Measurements from ENCODE around the gene ZDHHC1. TPM values are rescaled to one million over a fixed set of nuclear protein-coding genes. Genes with fewer than 3 reads are reported as not detected.
A peak's percentile ranks its signal among the peaks of the same experiment; 100 is the strongest.

Gene ZDHHC1
- total RNA-seq, 4 donors from 2014 or later, result 11.6 to 27.5 (median 20.8) TPM

DNA sequence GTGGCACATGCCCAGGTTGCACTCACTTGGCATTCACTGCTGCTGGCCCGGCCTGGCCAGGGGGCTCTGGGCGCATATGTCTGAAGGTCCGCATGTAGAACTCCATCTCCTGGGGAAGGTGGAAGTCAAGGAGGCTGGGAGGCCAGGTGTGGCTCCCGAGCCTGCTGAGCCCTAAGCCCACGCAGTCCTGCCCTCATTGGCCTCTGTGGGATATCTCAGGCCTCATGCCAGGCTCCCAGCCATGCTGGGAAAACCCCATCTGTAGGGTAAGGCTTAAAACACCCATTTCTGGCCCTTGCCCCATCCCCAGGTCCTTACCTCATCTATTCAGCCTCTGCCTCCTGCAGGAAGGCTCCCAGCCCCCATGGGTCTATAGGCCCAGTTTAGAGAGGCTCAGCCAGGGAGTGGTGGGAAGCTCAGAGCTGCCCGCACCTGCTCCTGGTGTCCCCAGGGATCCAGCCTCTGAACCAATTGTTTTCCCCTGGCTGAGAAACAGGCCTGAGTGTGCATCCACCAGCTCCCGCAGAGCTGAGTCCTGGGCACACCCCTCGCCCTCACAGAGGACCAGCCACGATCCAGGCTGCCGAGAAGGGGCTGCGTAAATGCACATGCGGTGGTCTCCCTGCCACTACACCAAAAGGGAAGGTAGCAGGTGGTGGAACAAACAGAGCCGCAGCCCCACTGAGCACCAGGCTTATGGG, 20.7 kb downstream of the ZDHHC1 start:
- H3K36me3 ChIP-seq, result peaks cover 0 to 1% (median 0%) of the 10 kb centered on the region in 4 donors
- no peak for DNase-seq (ENCODE audit: extremely low spot score)
- H3K9me3 ChIP-seq, result no peaks in the 10 kb centered on the region
- H3K27ac ChIP-seq (replicated peaks in 1 of 4), result peak overlapping the region; percentile 80 to 88 (median 81)
- no peaks in the 10 kb centered on the region for H3K27me3 ChIP-seq
- peak overlapping the region in 3 of 4 donors; percentile 9 to 32 (median 11) for H3K4me3 ChIP-seq
- no peak for TF ChIP-seq EP300 (IDR thresholded peaks at IDR 0.05)
- TF ChIP-seq POLR2AphosphoS5 (IDR thresholded peaks at IDR 0.05), result no peak
- TF ChIP-seq, protein P1, sequence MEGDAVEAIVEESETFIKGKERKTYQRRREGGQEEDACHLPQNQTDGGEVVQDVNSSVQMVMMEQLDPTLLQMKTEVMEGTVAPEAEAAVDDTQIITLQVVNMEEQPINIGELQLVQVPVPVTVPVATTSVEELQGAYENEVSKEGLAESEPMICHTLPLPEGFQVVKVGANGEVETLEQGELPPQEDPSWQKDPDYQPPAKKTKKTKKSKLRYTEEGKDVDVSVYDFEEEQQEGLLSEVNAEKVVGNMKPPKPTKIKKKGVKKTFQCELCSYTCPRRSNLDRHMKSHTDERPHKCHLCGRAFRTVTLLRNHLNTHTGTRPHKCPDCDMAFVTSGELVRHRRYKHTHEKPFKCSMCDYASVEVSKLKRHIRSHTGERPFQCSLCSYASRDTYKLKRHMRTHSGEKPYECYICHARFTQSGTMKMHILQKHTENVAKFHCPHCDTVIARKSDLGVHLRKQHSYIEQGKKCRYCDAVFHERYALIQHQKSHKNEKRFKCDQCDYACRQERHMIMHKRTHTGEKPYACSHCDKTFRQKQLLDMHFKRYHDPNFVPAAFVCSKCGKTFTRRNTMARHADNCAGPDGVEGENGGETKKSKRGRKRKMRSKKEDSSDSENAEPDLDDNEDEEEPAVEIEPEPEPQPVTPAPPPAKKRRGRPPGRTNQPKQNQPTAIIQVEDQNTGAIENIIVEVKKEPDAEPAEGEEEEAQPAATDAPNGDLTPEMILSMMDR (IDR thresholded peaks at IDR 0.05), result no peak
- no peak for TF ChIP-seq POLR2A (IDR thresholded peaks at IDR 0.05; ENCODE audit: low read depth)
- intact Hi-C loops (cut with DNase I), result no loop called here
- H3K4me1 ChIP-seq, result peaks cover 67 to 94% (median 88%) of the 10 kb centered on the region in 4 donors
- WGBS, result 64% methylated on average over 8 of the region's 13 CpGs

DNA sequence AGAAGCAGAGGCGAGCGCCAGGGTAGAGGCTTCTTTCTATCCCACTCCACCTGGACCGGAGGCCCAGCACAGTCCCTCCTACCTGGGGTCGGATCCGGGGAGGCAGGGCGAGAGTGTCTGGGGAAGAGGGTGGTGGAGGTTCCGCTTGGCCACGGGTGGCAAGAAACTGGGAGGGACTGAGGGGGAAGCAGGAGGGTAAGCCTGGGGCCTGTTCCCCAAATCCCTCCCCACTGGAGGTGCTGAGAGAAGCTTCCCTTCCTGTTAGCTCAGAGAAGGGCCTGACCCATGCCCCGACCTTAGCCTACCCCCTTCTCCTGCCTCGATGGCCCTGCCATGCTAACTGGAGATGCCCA, 21.2 kb downstream of the ZDHHC1 start:
- Histone ChIP-seq H3K9me3 (no peaks in the 10 kb centered on the region), H3K27me3 (no peaks in the 10 kb centered on the region), H3K27ac (replicated peaks in 1 of 4) (peak overlapping the region; percentile 80 to 88 (median 81)), H3K4me1 (peaks cover 70 to 99% (median 93%) of the 10 kb centered on the region in 4 donors), H3K36me3 (peaks cover 0 to 7% (median 0%) of the 10 kb centered on the region in 4 donors), H3K4me3 (no peak overlapping the region)
- no peak for TF ChIP-seq EP300 (IDR thresholded peaks at IDR 0.05)
- TF ChIP-seq, protein P1 (IDR thresholded peaks at IDR 0.05), result no peak
- TF ChIP-seq POLR2AphosphoS5 (IDR thresholded peaks at IDR 0.05), result no peak
- intact Hi-C loops (cut with DNase I), result no loop called here
- DNase-seq (ENCODE audit: extremely low spot score), result no peak
- WGBS, result 86% methylated on average over 5 of the region's 10 CpGs

DNA sequence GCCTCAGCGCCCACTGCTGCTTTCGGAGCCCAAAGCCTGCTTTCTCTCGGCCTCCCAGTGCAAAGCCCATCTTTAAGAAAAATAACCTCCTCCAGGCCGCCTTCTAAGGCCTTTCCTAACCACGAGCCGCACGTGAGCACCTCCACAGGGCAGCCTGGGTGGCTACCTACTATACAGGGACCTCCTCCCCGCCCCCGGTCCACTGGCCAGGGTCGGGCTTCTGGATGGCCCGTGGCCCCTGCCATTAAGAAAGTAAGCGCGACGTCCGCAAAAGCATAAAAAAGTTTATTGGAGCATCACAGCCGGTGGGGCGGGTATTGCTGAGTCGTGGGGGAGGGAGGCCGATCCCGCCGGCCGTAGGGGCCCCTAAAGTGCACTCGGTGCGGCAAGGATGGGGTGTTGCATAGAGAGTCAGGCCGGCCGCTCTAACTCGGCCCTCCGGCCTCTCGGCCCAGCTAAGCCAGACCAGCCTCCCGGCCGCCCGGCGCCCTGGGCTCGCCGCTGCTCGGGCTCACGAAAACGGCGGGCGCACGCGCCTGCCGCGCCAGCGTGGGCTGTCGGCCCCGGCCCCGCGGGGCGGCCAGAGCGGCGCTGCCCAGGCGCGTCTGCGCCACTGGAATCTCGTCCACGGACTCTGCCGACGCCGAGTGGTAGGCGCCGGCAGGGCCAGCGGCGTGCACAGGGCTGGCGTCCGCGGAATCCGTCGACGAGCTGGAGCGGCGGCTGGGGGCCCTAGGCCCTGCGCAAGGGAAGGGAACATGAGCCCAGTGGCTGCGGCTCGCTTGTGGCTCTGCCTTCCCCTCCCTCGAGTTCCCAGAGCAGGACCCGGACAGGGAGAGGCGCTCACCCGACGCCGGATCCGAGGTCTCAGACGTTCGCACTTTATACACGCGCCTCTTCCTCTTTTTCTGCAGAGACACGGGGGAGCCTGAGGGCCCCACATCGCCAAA, 21.8 kb downstream of the ZDHHC1 start:
- intact Hi-C loops (cut with DNase I), result no loop called here
- Histone ChIP-seq H3K4me3 (peak overlapping the region; percentile 62 to 74 (median 64)), H3K36me3 (peaks cover 0 to 13% (median 0%) of the 10 kb centered on the region in 4 donors), H3K4me1 (peaks cover 69 to 99% (median 94%) of the 10 kb centered on the region in 4 donors), H3K27ac (replicated peaks in 1 of 4) (peak overlapping the region; percentile 80 to 88 (median 81)), H3K9me3 (no peaks in the 10 kb centered on the region), H3K27me3 (no peaks in the 10 kb centered on the region)
- no peak for TF ChIP-seq POLR2AphosphoS5 (IDR thresholded peaks at IDR 0.05)
- WGBS, result 64% methylated on average over 81 of the region's 88 CpGs
- no peak for DNase-seq (ENCODE audit: extremely low spot score)

DNA sequence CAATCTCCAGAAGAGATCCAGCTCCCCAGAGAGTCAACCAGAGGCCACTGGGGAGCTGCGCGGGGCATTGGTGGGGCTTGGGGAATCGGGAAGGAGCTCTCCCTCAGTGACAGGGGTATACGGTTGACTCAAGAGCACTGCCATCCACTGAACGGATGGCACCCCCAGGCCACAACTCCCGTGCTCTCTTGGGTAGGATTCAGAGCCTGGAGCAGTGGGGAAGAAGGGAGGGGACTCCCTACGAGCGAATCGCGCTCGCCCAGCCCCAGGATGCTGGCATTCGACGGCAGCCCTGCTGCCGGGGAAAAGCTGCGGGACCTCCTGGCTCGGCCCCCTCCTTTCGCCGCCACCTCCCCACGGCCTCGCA, 22.5 kb downstream of the ZDHHC1 start:
- H3K4me1 ChIP-seq, result peaks cover 63 to 96% (median 92%) of the 10 kb centered on the region in 4 donors
- peak overlapping the region; percentile 80 to 88 (median 81) for H3K27ac ChIP-seq (replicated peaks in 1 of 4)
- no peak for DNase-seq (ENCODE audit: extremely low spot score)
- TF ChIP-seq EP300 (IDR thresholded peaks at IDR 0.05) (no peak), POLR2A (IDR thresholded peaks at IDR 0.05; ENCODE audit: low read depth) (no peak), POLR2AphosphoS5 (IDR thresholded peaks at IDR 0.05) (no peak)
- TF ChIP-seq, protein P1 (IDR thresholded peaks at IDR 0.05), result no peak
- H3K36me3 ChIP-seq, result peaks cover 0 to 17% (median 0%) of the 10 kb centered on the region in 4 donors
- intact Hi-C loops (cut with DNase I), result no loop called here
- WGBS, result 7% methylated on average over 6 of the region's 20 CpGs
- H3K9me3 ChIP-seq, result no peaks in the 10 kb centered on the region
- H3K27me3 ChIP-seq, result no peaks in the 10 kb centered on the region
- H3K4me3 ChIP-seq, result peak overlapping the region; percentile 62 to 74 (median 64)
